A549 (cell line): ENCODE data around the gene TMEM97.

Experiments used
- BHLHE40 ChIP-seq: IDR thresholded peaks from 2 replicates; pipeline ENCODE4 v1.6.1; 2012; ENCODE audit warnings: low read depth, low read length, inconsistent platforms
- JUN ChIP-seq, 2 experiments: fragments of >200 bp; sonication (Bioruptor Twin); formaldehyde crosslinking; IDR thresholded peaks; 2 replicates in 1 of 2; 3 replicates in 1 of 2; pipeline ENCODE4 v1.6.1; 2016 to 2017

DNA sequence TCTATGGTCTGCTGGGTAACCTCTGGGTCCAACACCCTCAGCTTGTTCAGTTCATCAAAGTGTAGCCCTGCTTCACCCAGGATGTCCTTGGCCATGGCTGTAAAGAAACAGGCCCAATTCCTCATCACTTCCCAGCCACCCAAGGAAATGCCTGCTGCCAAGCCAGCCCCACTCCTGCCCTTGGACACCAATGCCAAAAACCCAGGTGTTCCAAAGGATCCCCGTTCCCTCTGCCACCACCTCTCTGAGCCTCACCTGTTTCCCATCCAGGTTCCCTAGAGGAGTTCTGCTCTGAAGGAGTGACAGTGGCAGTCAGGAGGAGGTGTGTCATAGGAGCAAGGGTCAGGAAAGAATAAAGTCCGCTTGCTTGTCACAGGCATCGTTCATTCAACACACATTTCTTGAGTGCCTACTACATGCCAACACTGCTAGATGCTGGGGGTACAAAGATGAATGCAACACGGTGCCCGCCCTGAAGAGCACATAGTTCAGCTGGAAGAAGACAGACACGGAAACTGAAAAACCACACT lies 13.0 kb downstream of the TMEM97 start:
- TF ChIP-seq JUN (IDR thresholded peaks at IDR 0.05) (no peak), BHLHE40 (no peak)
